Liver (tissue), 9 donors: ENCODE measurements around the gene NAP1L1. TPM values are rescaled to one million over a fixed set of nuclear protein-coding genes. Genes with fewer than 3 reads are reported as not detected.

Experiments
- DNase-seq: peaks from one replicate; pipeline ENCODE4 v3.0.0-alpha.2; 2017; ENCODE audit warnings: low spot score
- H3K27ac ChIP-seq, 2 donors: one replicate each; pipeline ENCODE4 v1.7.0; 2013; ENCODE audit warnings: inconsistent platforms in 2 of 2, low read length in 2 of 2, control low read depth in 1 of 2, low read depth in 1 of 2, mild to moderate bottlenecking in 1 of 2
- H3K27me3 ChIP-seq, 4 donors: one replicate each; pipeline versions ENCODE4 v1.6.1 to v1.7.0; 2013; ENCODE audit warnings: low read length in 3 of 4, inconsistent platforms in 1 of 4, mild to moderate bottlenecking in 1 of 4, moderate library complexity in 1 of 4; ENCODE audit not compliant: control insufficient read depth in 4 of 4, insufficient read depth in 4 of 4
- H3K36me3 ChIP-seq, 4 donors: one replicate each; pipeline versions ENCODE4 v1.6.1 to v1.7.0; 2013; ENCODE audit warnings: low read length in 3 of 4, mild to moderate bottlenecking in 3 of 4, low read depth in 1 of 4, moderate library complexity in 1 of 4; ENCODE audit not compliant: control insufficient read depth in 4 of 4, insufficient read depth in 3 of 4
- H3K4me1 ChIP-seq, 4 donors: one replicate each; pipeline versions ENCODE4 v1.6.1 to v1.7.0; 2013; ENCODE audit warnings: low read length in 3 of 4, mild to moderate bottlenecking in 3 of 4, moderate library complexity in 1 of 4; ENCODE audit not compliant: control insufficient read depth in 4 of 4, insufficient read depth in 4 of 4
- H3K4me3 ChIP-seq, 3 donors: one replicate each; pipeline versions ENCODE4 v1.6.1 to v1.7.0; 2013; ENCODE audit warnings: low read length in 3 of 3, control low read depth in 1 of 3, low read depth in 1 of 3, mild to moderate bottlenecking in 1 of 3
- H3K9ac ChIP-seq, 2 donors: one replicate each; pipeline ENCODE4 v1.7.0; 2013; ENCODE audit warnings: low read length in 2 of 2, mild to moderate bottlenecking in 2 of 2, moderate library complexity in 2 of 2, control low read depth in 1 of 2, low read depth in 1 of 2
- H3K9me3 ChIP-seq, 4 donors: one replicate each; pipeline versions ENCODE4 v1.6.1 to v1.7.0; 2013; ENCODE audit warnings: low read length in 3 of 4; ENCODE audit not compliant: control insufficient read depth in 4 of 4
- EGR1 ChIP-seq, 2 donors: IDR thresholded peaks; 2 replicates each; pipeline ENCODE4 v1.6.1; 2016 to 2018; ENCODE audit warnings: antibody characterized with exemption in 2 of 2, low read depth in 2 of 2
- FOXA1 ChIP-seq: IDR thresholded peaks from 2 replicates; pipeline ENCODE4 v1.6.1; 2016; ENCODE audit warnings: antibody characterized with exemption
- FOXA2 ChIP-seq: IDR thresholded peaks from 2 replicates; pipeline ENCODE4 v1.6.1; 2016; ENCODE audit warnings: antibody characterized with exemption
- GABPA ChIP-seq, 2 donors: IDR thresholded peaks in 1 of 2; conservative IDR thresholded peaks in 1 of 2; 2 replicates each; pipeline ENCODE4 v1.6.1; 2016; ENCODE audit warnings: antibody characterized with exemption in 2 of 2, mild to moderate bottlenecking in 1 of 2, moderate library complexity in 1 of 2
- HNF4A ChIP-seq, 2 donors: conservative IDR thresholded peaks; 2 replicates each; pipeline ENCODE4 v1.6.1; 2016; ENCODE audit warnings: antibody characterized with exemption in 2 of 2, mild to moderate bottlenecking in 2 of 2
- HNF4G ChIP-seq: IDR thresholded peaks from 2 replicates; pipeline ENCODE4 v1.6.1; 2016; ENCODE audit warnings: antibody characterized with exemption
- JUND ChIP-seq, 2 donors: IDR thresholded peaks; 2 replicates each; pipeline ENCODE4 v1.6.1; 2016; ENCODE audit warnings: antibody characterized with exemption in 2 of 2
- NR2F2 ChIP-seq: IDR thresholded peaks from 2 replicates; pipeline ENCODE4 v1.6.1; 2016; ENCODE audit warnings: antibody characterized with exemption
- RAD21 ChIP-seq, 2 donors: IDR thresholded peaks; 2 replicates each; pipeline ENCODE4 v1.6.1; 2016; ENCODE audit warnings: antibody characterized with exemption in 2 of 2, mild to moderate bottlenecking in 2 of 2
- RXRA ChIP-seq, 2 donors: IDR thresholded peaks; 2 replicates each; pipeline ENCODE4 v1.6.1; 2017 to 2018; ENCODE audit warnings: antibody characterized with exemption in 2 of 2, mild to moderate bottlenecking in 1 of 2
- SP1 ChIP-seq: IDR thresholded peaks from 2 replicates; pipeline ENCODE4 v1.6.1; 2018; ENCODE audit warnings: antibody characterized with exemption, mild to moderate bottlenecking
- TAF1 ChIP-seq: conservative IDR thresholded peaks from 2 replicates; pipeline ENCODE4 v1.6.1; 2016; ENCODE audit warnings: antibody characterized with exemption, mild to moderate bottlenecking
- YY1 ChIP-seq: IDR thresholded peaks from 2 replicates; pipeline ENCODE4 v1.6.1; 2016; ENCODE audit warnings: antibody characterized with exemption, mild to moderate bottlenecking
- WGBS: extraction: QIAGEN DNeasy Blood & Tissue Kit; methylation state at CpG from one replicate; pipeline ENCODE4 v1.1.7; 2013; 5-methylcytosine and 5-hydroxymethylcytosine counted together
- polyA plus RNA-seq, 2 donors: library from polyadenylated mRNA; stranded (reverse) in 1 of 2; unstranded in 1 of 2; fragments of 200-250 nt in 1 of 2; fragments of >200 nt in 1 of 2; fragmentation: Nextera tagmentation in 1 of 2; extraction: Ambion mirVana in 1 of 2; gene quantifications; one replicate each; pipeline versions ENCODE4 v1.2.1 to v1.2.3, GENCODE V29; 2013 to 2015
- total RNA-seq, 2 donors: library from RNA; depleted of rRNA; stranded (reverse); fragments of >200 nt; gene quantifications; one replicate each; pipeline ENCODE4 v1.2.3, GENCODE V29; 2014
- TF ChIP-seq, protein P1 (sequence below): IDR thresholded peaks from 2 replicates; pipeline ENCODE4 v1.6.1; 2016; ENCODE audit warnings: antibody characterized with exemption
- TF ChIP-seq, protein P2 (sequence below): IDR thresholded peaks from 2 replicates; pipeline ENCODE4 v1.6.1; 2016; ENCODE audit warnings: antibody characterized with exemption
- TF ChIP-seq, protein P3 (sequence below): fragments of 150-350 bp; IDR thresholded peaks from 2 replicates; pipeline ENCODE4 v1.5.1; 2017; ENCODE audit warnings: improper control_type of control experiment, low read depth, low read length; ENCODE audit not compliant: missing input control
- TF ChIP-seq, protein P4 (sequence below): IDR thresholded peaks from 2 replicates; pipeline ENCODE4 v1.6.1; 2016; ENCODE audit warnings: antibody characterized with exemption
- TF ChIP-seq, protein P5 (sequence below): IDR thresholded peaks from 2 replicates; pipeline ENCODE4 v1.6.1; 2016; ENCODE audit warnings: antibody characterized with exemption, mild to moderate bottlenecking
- donor health status: healthy.
- donor health status: healthy.
- donor health status: healthy.
- donor health status: healthy.
- donor health status: healthy.

NAP1L1 gene
- total and polyA plus RNA-seq, 4 donors, result 36.6 to 74.7 (median 42.4) TPM

DNA sequence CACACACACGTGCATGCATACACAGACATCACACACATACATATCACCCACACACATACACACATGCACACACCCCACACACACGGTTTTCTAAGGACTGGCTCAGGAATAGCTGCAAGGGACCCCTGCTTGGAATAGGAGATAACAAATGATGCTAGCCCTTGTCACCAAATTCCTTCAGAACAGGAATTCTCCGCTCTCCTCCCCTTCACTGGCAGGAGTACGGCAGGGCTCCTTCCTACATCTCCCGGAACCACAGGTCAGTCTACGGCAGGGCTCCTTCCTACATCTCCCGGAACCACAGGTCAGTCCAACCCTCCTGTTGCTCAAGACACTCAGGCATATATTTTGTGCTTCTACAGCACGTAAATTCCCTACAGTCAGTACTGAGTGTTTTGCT, 76.8 kb downstream of the NAP1L1 start:
- no peak for DNase-seq
- no peak overlapping the region for H3K9ac ChIP-seq
- no peaks in the 10 kb centered on the region for H3K4me1 ChIP-seq
- no peak overlapping the region for H3K4me3 ChIP-seq
- 84% methylated on average over 8 of the region's 8 CpGs for WGBS
- H3K27ac ChIP-seq, result no peak overlapping the region
- H3K9me3 ChIP-seq, result peaks cover 0 to 2% (median 0%) of the 10 kb centered on the region in 4 donors
- H3K27me3 ChIP-seq, result no peaks in the 10 kb centered on the region
- H3K36me3 ChIP-seq, result no peaks in the 10 kb centered on the region
- TF ChIP-seq, protein P1, sequence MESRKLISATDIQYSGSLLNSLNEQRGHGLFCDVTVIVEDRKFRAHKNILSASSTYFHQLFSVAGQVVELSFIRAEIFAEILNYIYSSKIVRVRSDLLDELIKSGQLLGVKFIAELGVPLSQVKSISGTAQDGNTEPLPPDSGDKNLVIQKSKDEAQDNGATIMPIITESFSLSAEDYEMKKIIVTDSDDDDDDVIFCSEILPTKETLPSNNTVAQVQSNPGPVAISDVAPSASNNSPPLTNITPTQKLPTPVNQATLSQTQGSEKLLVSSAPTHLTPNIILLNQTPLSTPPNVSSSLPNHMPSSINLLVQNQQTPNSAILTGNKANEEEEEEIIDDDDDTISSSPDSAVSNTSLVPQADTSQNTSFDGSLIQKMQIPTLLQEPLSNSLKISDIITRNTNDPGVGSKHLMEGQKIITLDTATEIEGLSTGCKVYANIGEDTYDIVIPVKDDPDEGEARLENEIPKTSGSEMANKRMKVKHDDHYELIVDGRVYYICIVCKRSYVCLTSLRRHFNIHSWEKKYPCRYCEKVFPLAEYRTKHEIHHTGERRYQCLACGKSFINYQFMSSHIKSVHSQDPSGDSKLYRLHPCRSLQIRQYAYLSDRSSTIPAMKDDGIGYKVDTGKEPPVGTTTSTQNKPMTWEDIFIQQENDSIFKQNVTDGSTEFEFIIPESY, result no peak
- TF ChIP-seq TAF1 (no peak), EGR1 (IDR thresholded peaks at IDR 0.05; ENCODE audit: low read depth in 2 of 2) (no peak), HNF4G (no peak), NR2F2 (no peak), GABPA (IDR thresholded peaks at IDR 0.05 in 1 of 2, conservative IDR thresholded peaks at IDR 0.05 in 1 of 2) (no peak), JUND (IDR thresholded peaks at IDR 0.05) (no peak), RXRA (IDR thresholded peaks at IDR 0.05) (no peak), SP1 (no peak), RAD21 (IDR thresholded peaks at IDR 0.05) (no peak), HNF4A (conservative IDR thresholded peaks at IDR 0.05) (no peak), FOXA1 (no peak), YY1 (no peak), FOXA2 (no peak)
- TF ChIP-seq, protein P2, sequence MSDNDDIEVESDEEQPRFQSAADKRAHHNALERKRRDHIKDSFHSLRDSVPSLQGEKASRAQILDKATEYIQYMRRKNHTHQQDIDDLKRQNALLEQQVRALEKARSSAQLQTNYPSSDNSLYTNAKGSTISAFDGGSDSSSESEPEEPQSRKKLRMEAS, result no peak
- TF ChIP-seq, protein P3, sequence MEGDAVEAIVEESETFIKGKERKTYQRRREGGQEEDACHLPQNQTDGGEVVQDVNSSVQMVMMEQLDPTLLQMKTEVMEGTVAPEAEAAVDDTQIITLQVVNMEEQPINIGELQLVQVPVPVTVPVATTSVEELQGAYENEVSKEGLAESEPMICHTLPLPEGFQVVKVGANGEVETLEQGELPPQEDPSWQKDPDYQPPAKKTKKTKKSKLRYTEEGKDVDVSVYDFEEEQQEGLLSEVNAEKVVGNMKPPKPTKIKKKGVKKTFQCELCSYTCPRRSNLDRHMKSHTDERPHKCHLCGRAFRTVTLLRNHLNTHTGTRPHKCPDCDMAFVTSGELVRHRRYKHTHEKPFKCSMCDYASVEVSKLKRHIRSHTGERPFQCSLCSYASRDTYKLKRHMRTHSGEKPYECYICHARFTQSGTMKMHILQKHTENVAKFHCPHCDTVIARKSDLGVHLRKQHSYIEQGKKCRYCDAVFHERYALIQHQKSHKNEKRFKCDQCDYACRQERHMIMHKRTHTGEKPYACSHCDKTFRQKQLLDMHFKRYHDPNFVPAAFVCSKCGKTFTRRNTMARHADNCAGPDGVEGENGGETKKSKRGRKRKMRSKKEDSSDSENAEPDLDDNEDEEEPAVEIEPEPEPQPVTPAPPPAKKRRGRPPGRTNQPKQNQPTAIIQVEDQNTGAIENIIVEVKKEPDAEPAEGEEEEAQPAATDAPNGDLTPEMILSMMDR, result no peak
- TF ChIP-seq, protein P4, sequence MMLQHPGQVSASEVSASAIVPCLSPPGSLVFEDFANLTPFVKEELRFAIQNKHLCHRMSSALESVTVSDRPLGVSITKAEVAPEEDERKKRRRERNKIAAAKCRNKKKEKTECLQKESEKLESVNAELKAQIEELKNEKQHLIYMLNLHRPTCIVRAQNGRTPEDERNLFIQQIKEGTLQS, result no peak
- TF ChIP-seq, protein P5, sequence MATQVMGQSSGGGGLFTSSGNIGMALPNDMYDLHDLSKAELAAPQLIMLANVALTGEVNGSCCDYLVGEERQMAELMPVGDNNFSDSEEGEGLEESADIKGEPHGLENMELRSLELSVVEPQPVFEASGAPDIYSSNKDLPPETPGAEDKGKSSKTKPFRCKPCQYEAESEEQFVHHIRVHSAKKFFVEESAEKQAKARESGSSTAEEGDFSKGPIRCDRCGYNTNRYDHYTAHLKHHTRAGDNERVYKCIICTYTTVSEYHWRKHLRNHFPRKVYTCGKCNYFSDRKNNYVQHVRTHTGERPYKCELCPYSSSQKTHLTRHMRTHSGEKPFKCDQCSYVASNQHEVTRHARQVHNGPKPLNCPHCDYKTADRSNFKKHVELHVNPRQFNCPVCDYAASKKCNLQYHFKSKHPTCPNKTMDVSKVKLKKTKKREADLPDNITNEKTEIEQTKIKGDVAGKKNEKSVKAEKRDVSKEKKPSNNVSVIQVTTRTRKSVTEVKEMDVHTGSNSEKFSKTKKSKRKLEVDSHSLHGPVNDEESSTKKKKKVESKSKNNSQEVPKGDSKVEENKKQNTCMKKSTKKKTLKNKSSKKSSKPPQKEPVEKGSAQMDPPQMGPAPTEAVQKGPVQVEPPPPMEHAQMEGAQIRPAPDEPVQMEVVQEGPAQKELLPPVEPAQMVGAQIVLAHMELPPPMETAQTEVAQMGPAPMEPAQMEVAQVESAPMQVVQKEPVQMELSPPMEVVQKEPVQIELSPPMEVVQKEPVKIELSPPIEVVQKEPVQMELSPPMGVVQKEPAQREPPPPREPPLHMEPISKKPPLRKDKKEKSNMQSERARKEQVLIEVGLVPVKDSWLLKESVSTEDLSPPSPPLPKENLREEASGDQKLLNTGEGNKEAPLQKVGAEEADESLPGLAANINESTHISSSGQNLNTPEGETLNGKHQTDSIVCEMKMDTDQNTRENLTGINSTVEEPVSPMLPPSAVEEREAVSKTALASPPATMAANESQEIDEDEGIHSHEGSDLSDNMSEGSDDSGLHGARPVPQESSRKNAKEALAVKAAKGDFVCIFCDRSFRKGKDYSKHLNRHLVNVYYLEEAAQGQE, result no peak
